ENCODE measurements around the gene SCUBE1. TPM values are rescaled to one million over a fixed set of nuclear protein-coding genes. Genes with fewer than 3 reads are reported as not detected.

The SCUBE1 gene
- total RNA-seq, 4 donors from 2014 or later, result 0.68 to 6.4 (median 1.7) TPM

- H3K9me3 ChIP-seq, result no peaks in the 10 kb centered on the region
- TF ChIP-seq POLR2AphosphoS5 (IDR thresholded peaks at IDR 0.05) (no peak), POLR2A (IDR thresholded peaks at IDR 0.05) (no peak), CTCF (IDR thresholded peaks at IDR 0.05) (no peak), EP300 (IDR thresholded peaks at IDR 0.05; ENCODE audit: low read depth) (no peak)
- intact Hi-C loops (cut with DNase I; ENCODE audit: low total_unique reads) (no loop called here), in situ Hi-C loops (cut with MboI; ENCODE audit: low pct_ligation_motif_present in 1 of 4, low pct_unique_long_range_greater_than_20kb in 1 of 4, low sequenced_read_pairs in 3 of 4) (no loop called here)
- no peaks in the 10 kb centered on the region for H3K36me3 ChIP-seq
- H3K4me3 ChIP-seq, result no peak overlapping the region
- WGBS, 2 donors (ENCODE audit: low coverage in 1 of 2), result 46% methylated on average over 5 of the region's 6 CpGs; no CpG with 5 or more reads in 1 of the 2 donors
- DNase-seq, result peak; percentile 56
- peaks cover 9 to 37% (median 25%) of the 10 kb centered on the region in 4 donors for H3K4me1 ChIP-seq
- H3K27ac ChIP-seq, result peak overlapping the region in 2 of 4 donors; percentile 44 to 50
- H3K27me3 ChIP-seq, result no peaks in the 10 kb centered on the region
Observed at GRCh38 chr22:43148581-43148980, 194.6 kb downstream of the SCUBE1 start.

- no peak for TF ChIP-seq EP300 (IDR thresholded peaks at IDR 0.05; ENCODE audit: low read depth)
- no peak for TF ChIP-seq CTCF (IDR thresholded peaks at IDR 0.05)
- no peak for TF ChIP-seq POLR2A (IDR thresholded peaks at IDR 0.05)
- no peak for TF ChIP-seq POLR2AphosphoS5 (IDR thresholded peaks at IDR 0.05)
- 67 to 71% methylated on average over 6 to 8 of the region's 8 CpGs for WGBS, 2 donors (ENCODE audit: low coverage in 1 of 2)
Observed at GRCh38 chr22:43147821-43148220, 195.4 kb downstream of the SCUBE1 start.

More at GRCh38 chr22:43147821-43148220, 195.4 kb downstream of the SCUBE1 start:
- H3K4me1 ChIP-seq, result peaks cover 5 to 35% (median 21%) of the 10 kb centered on the region in 4 donors
- intact Hi-C loops (cut with DNase I; ENCODE audit: low total_unique reads) (loop anchor here (1.0 kb wide), 1 partner anchor 37 kb away; no protein-coding TSS in a partner anchor), in situ Hi-C loops (cut with MboI; ENCODE audit: low pct_ligation_motif_present in 1 of 4, low pct_unique_long_range_greater_than_20kb in 1 of 4, low sequenced_read_pairs in 3 of 4) (no loop called here)
- peak overlapping the region in 3 of 4 donors; percentile 14 to 50 (median 41) for H3K27ac ChIP-seq
- DNase-seq, result peak; percentile 55
- H3K27me3 ChIP-seq, result no peaks in the 10 kb centered on the region
- H3K9me3 ChIP-seq, result no peaks in the 10 kb centered on the region
- H3K4me3 ChIP-seq, result no peak overlapping the region
- no peaks in the 10 kb centered on the region for H3K36me3 ChIP-seq

Other genes with a start within 250 kb of the SCUBE1 start
- 10 to 100 TPM; 10.1 to 23.5 (median 14.4) TPM for gene BIK, start 232.6 kb downstream of the SCUBE1 start, total RNA-seq
- gene MCAT, start 200.0 kb downstream of the SCUBE1 start, total RNA-seq, result 10 to 100 TPM; 20.9 to 24.3 (median 22.5) TPM
- 100 to 1,000 TPM; 307 to 452 (median 365) TPM for gene TSPO, start 191.8 kb downstream of the SCUBE1 start, total RNA-seq
- gene TTLL12, start 156.2 kb downstream of the SCUBE1 start, total RNA-seq, result 100 to 1,000 TPM in 3 of 4 donors, 10 to 100 TPM in 1; 88.1 to 171 (median 161) TPM
- not detected for gene MPPED1, start 68.6 kb upstream of the SCUBE1 start, total RNA-seq